H1 (cell line): ENCODE results near the gene PHF10. TPM values are rescaled to one million over a fixed set of nuclear protein-coding genes. Genes with fewer than 3 reads are reported as not detected.

ENCODE experiments used
- CHD7 ChIP-seq: fragments of 300-600 bp; sonication (generic); IDR thresholded peaks from 2 replicates; pipeline ENCODE4 v1.7.1; 2012; ENCODE audit warnings: low read length, moderate library complexity, mild to moderate bottlenecking, inconsistent platforms; ENCODE audit not compliant: insufficient replicate concordance
- polyA plus RNA-seq, 7 experiments: library from polyadenylated mRNA; depleted of rRNA in 3 of 7; stranded (reverse) in 5 of 7; unstranded in 2 of 7; fragments of >200 nt in 5 of 7; fragments of 200-250 nt in 2 of 7; gene quantifications; 1 replicate in 5 of 7; 2 replicates in 1 of 7; 4 replicates in 1 of 7; pipeline versions ENCODE4 v1.2.1 to v1.2.3, GENCODE V29; 2011 to 2013; ENCODE audit warnings: missing spikeins in 2 of 7, mixed read lengths in 2 of 7
- total RNA-seq: library from RNA; stranded (reverse); fragmentation: NEBNext Ultra II Directional; extraction: Animal tissue kit (Norgen Biotek cat#: 25700); gene quantifications from 2 replicates; pipeline ENCODE4 v1.2.1, GENCODE V29; 2021

Gene PHF10
- total and polyA plus RNA-seq, 2 of the 8 experiments (the other 6 are each of a cell fraction or from before 2014, with no cell fraction given), result 15.6 to 51.1 TPM

GRCh38 chr6:169664227-169664626, 60.1 kb downstream of the PHF10 start (continued):
- no peak for TF ChIP-seq CHD7
- TF ChIP-seq, all 59 proteins: peak for 0
